Gastroesophageal sphincter (tissue), 3 donors: ENCODE results near the gene ACER2.

ENCODE experiments used
- EP300 ChIP-seq: sonication (generic); formaldehyde crosslinking; IDR thresholded peaks from one replicate; pipeline ENCODE4 v1.6.1; 2017; ENCODE audit warnings: antibody characterized with exemption, mild to moderate bottlenecking
- POLR2A ChIP-seq, 2 donors: fragments of 450-650 bp; IDR thresholded peaks; one replicate each; pipeline ENCODE4 v1.6.1; 2017; ENCODE audit warnings: antibody characterized with exemption in 2 of 2, mild to moderate bottlenecking in 2 of 2, moderate library complexity in 1 of 2
- POLR2AphosphoS5 ChIP-seq: sonication (generic); formaldehyde crosslinking; IDR thresholded peaks from one replicate; pipeline ENCODE4 v1.6.1; 2017; ENCODE audit warnings: antibody characterized with exemption
- TF ChIP-seq, protein P1 (sequence below), 4 experiments: fragments of 200-600 bp in 2 of 4; fragments of 450-650 bp in 2 of 4; sonication (generic) in 1 of 4; IDR thresholded peaks; one replicate each; pipeline ENCODE4 v1.5.1; 2017 to 2019; ENCODE audit warnings: antibody characterized with exemption in 4 of 4, mild to moderate bottlenecking in 2 of 4, moderate library complexity in 2 of 4

DNA sequence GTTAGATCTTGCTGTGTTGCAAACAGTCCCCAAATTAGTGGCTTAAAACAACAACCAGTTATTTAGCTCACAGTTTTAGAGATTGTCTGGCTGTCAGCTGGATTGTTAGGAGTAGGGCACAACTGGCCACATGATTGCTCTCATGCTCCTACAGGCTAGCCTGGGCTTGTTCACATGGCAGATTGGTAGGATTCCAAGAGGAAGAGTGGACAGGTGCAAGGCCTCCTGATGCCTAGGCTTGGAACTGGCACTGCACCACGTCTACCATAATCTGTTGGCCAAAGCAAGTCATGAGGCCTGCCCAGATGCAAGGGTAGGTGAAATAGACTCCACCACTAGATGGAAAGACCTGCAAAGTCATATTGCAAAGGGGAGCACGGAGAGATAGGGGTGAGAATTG is 76.4 kb downstream of the ACER2 start:
- TF ChIP-seq, protein P1, sequence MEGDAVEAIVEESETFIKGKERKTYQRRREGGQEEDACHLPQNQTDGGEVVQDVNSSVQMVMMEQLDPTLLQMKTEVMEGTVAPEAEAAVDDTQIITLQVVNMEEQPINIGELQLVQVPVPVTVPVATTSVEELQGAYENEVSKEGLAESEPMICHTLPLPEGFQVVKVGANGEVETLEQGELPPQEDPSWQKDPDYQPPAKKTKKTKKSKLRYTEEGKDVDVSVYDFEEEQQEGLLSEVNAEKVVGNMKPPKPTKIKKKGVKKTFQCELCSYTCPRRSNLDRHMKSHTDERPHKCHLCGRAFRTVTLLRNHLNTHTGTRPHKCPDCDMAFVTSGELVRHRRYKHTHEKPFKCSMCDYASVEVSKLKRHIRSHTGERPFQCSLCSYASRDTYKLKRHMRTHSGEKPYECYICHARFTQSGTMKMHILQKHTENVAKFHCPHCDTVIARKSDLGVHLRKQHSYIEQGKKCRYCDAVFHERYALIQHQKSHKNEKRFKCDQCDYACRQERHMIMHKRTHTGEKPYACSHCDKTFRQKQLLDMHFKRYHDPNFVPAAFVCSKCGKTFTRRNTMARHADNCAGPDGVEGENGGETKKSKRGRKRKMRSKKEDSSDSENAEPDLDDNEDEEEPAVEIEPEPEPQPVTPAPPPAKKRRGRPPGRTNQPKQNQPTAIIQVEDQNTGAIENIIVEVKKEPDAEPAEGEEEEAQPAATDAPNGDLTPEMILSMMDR (IDR thresholded peaks at IDR 0.05): no peak
- TF ChIP-seq POLR2AphosphoS5: no peak
- no peak for TF ChIP-seq POLR2A (IDR thresholded peaks at IDR 0.05)
- no peak for TF ChIP-seq EP300
